Ovary (tissue), 3 donors: ENCODE results near the gene BST1.

Experiments
- EP300 ChIP-seq: sonication (generic); formaldehyde crosslinking; IDR thresholded peaks from one replicate; pipeline ENCODE4 v1.6.1; 2017; ENCODE audit warnings: antibody characterized with exemption
- POLR2A ChIP-seq: fragments of 450-650 bp; IDR thresholded peaks from one replicate; pipeline ENCODE4 v1.6.1; 2017; ENCODE audit warnings: antibody characterized with exemption, mild to moderate bottlenecking, moderate library complexity
- TF ChIP-seq, protein P1 (sequence below), 3 donors: fragments of 450-650 bp in 2 of 3; fragments of 200-600 bp in 1 of 3; IDR thresholded peaks; one replicate each; pipeline versions ENCODE4 v1.5.1 to v1.8.0; 2016 to 2022; ENCODE audit warnings: antibody characterized with exemption in 3 of 3, mild to moderate bottlenecking in 1 of 3
- donor health status: DM: no; HTN: no; CAD: no.

DNA sequence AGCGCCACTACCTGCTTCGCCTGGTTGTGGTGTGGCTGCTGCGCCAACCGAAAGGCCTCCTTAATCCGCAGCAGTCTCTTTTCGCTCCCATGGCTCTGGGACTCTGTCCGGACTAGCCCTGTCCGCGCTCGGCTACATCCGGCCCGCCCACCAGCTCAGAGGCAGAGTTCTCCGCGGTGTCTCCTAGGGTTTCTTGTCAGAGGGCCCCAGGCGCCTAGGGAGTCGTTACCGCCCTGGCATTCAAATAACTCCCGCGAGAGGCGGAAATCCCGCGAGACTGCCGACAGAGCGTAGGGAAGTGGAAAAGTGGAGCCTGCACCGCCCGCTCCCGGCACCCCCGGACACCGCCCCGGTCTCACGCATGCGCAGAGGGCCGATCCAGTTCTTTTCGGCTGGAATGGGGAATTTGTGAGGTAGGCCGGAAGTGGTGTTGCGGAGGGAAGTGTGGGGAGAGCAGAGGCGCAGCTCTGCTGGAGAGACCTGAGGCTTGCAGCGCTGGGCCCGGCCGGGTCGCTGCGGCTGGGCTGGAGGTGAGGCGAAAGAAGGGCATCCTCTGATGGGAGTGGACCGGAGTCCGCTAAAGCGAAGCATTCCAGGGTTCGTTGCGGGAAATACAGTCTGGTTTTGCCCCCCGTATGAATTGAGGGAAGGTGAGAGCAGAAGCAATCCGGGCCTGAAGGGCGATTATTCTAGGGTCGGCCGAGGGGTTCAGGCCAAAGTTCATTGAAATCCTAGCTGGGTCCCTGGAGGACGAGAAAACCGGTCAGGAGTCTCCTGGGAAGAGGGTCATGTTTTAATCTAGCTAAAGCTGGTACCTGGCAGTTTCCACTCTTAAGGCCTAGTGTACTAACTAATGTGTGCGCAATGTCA lies 21.3 kb upstream of the BST1 start, which contains the start of gene FAM200B:
- TF ChIP-seq, protein P1, sequence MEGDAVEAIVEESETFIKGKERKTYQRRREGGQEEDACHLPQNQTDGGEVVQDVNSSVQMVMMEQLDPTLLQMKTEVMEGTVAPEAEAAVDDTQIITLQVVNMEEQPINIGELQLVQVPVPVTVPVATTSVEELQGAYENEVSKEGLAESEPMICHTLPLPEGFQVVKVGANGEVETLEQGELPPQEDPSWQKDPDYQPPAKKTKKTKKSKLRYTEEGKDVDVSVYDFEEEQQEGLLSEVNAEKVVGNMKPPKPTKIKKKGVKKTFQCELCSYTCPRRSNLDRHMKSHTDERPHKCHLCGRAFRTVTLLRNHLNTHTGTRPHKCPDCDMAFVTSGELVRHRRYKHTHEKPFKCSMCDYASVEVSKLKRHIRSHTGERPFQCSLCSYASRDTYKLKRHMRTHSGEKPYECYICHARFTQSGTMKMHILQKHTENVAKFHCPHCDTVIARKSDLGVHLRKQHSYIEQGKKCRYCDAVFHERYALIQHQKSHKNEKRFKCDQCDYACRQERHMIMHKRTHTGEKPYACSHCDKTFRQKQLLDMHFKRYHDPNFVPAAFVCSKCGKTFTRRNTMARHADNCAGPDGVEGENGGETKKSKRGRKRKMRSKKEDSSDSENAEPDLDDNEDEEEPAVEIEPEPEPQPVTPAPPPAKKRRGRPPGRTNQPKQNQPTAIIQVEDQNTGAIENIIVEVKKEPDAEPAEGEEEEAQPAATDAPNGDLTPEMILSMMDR (IDR thresholded peaks at IDR 0.05): peak; percentile 11 to 43 (median 39)
- peak; percentile 82 for TF ChIP-seq POLR2A
- no peak for TF ChIP-seq EP300
